Stimulated activated CD4-positive, alpha-beta T cell treated with anti-CD3 and anti-CD28 coated beads, Interleukin-1b, Interleukin-23, amount 100 ng/mL, for 48 hours (primary cell): Measurements from ENCODE around the gene PEDS1.
"Not testable (repeated sequence)": the region's sequence is repeated elsewhere in the genome, so short reads cannot be mapped to it uniquely, and the experiment has no call there.

Experiments
- DNase-seq: peaks from one replicate; pipeline ENCODE4 v3.0.0-alpha.2; 2020

PEDS1 gene

DNA sequence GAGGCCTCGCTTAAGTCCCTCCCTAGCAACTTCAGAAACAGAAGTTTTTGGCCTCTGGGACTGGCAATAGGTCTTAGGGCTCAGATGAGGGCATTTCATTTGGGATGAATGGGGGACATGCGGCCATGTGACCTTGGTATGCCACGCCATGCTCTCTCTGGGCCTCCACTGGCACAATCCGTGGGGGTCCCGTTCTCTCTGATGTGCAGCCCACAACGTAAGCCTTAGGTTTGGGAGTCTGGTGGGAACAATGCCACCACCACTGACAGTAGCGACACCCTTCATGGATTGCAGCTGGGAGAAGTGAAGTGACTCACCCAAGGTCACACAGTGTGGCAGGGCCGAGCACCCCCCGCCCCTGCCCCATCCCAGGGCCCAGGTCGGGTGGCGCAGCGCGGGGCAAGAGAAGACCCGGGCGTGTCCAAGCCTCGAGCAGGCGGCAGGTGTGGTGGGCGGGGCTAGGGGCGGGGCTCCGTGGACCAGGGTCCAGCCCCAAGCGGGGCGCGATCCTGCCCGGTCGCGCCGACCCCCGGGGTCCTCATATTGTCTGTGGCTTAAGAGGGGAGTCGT, 36.2 kb upstream of the PEDS1 start:
- DNase-seq = no peak

DNA sequence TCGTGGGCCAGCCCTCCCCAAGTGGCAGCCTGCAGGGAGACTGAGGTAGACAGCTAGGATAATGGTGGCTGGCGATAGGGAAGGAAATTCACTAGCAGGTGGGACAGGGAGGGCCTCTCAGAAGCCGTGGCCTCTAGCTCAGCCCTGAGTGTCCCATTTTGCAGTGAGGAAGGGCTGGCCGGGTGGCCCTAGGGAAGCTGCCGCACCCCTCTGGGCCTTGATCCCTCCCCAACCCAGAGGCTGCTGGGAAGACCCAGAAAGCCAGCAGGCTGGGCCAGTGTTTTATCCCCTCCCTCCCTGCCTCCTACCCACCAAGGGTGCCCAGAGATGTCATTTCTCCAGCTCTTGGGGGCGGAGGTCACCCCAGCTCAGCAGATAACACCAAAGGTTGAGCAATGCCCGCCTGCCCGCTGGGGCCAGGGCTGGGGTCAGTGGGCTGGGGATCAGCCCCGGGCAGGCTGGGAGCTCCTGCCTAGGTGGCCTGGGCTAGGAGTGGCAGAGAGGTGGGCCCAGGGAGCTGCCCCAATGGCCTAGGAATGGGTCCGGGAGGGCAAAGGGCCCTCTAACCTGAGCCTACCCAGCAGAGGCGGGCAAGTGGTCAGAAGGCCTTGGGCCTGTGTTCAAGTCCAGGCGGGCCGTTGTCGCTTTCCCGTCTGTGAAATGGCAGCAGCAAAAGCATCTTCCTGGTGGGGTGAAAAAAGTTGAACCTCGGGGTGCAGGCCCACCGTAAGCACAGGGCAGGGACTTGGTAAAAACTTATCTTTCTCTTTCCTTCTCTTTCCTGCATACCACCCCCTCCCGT, 35.6 kb upstream of the PEDS1 start:
- DNase-seq = no peak

DNA sequence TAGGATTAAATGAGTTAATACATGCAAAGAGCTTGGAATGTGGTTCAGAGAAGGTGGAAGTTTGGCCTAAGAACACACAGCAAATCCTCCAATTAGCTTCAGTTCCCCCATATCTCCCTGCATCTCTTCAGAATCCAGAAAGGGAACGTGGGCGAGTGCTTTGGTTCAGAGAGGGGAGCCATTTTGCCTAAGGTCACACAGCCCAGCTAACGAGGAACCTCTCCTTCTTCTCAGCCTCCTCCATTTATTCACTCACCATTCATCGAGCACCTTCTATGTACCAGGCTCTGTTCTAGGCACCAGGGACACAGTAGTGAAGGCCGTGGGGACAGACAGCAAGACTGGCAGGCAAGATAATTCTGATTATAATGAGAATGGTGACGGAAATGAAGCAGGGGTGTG, 34.8 kb upstream of the PEDS1 start:
- DNase-seq = no peak

DNA sequence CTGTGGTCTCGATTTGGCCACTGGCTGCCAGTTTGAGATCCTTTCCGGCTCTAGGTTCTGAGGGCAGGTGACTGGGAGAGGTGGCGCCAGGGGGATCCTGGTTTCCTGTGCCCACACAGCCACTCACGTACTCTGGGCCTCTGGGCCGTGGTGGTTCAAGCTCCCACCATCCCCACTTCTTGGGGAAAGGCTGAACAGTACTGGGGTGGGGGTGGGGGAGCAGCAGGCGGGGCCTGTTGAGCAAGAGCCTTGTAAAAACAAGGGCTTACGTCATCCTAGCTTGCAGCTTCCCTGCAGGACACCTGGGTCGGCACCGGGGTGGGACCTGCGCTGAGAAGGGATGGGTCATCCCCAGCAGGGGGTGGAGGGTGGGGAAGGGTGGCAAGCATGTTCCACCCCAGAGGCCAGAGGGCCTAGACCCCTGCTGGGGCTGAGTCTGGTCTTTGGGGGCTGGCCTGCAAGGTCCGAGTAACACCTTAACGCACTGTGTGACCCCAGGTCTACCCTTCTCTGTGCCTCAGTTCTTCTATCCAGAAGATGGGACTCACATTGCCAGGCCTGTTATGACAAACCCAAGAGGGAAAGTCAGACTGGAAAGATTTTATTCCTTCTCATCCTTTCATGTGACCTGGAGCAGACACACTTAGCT, 34.0 kb upstream of the PEDS1 start:
- DNase-seq = no peak

DNA sequence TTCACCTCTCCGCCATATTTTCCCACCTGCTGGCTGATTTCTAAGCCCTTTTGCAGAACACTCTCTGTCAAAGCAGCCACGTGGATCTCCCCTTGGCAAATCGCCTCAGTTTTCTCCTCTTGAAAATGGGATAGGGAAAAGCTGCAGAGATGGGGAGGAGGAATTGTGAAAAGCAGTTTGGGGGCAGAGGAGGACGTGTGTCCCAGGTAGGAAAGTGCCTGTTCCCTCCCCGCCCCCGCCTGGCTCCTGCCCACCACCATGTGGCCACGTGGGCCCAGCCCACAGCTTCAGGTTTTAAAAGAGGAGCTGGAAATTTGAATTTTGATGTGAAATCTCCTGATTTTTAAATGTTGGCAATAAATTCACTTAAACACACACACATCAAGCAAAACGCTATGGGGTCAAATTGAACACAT, 33.5 kb upstream of the PEDS1 start:
- no peak for DNase-seq

DNA sequence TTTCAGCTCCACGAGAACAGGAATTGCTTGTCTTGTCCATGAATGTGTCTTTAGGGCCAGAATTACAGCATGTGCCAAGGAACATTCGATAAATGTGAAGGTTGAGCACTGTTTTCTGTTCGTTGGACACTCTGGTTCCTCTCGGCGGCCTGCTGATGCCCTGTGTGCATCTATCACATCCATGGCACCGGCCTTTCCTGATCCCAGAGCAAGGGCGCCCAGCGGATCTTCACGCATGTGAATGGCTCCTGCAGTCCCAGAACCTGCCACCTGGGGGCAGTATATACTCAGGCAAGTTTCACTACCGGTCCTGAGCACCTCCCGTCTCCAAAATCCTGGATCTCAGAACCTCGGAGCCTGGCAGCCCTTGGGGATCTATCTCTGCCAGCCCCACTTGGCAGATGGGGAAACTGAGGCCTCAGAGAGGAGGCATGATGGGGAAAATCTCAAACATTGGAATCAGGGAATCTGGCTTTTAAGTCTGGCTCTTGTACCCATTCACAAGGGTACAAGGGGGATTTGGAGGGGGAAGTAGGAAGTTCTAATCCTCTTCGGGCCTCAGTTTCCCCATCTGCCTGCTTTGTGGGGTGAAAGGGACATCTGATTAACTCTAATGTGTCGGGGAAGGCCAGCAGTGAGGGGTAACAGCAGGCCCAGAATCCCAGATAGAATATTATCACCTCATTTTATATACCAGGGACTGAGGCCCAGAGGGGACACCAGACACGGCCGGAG, 32.8 kb upstream of the PEDS1 start:
- peak; percentile 88 for DNase-seq

DNA sequence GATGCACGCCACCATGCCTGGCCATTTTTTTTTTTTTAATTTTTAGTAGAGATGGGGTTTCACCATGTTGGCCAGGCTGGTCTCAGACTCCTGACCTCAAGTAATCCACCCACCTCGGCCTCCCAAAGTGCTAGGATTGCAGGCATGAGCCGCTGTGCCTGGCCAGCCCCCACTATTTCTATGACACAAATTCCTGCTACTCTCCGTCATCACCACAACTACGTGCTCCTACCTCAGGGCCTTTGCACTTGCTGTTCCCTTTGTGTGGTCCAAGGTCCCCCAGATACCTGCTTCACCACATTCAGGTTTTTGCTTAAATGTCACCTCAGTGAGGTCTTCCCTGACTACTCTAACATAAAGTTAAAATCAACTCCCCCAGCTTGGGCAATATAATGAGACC, 31.9 kb upstream of the PEDS1 start:
- no peak for DNase-seq

DNA sequence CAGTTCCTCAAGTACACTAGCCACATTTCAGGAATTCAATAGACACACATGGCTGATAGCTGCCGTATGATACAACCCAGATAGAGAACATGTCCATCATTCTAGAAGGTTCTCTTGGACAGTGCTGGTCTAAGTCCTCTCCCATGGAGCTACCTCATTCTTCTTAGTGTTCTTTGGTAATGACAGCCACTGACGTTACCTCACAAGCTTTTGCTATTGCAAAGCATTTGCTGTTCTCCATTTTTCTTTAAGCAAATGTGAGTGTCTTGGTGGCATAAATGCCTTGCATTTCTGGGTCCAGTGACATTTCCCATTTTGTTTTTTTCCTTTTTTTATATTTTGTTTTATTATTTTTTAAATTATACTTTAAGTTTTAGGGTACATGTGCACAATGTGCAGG, 28.8 kb upstream of the PEDS1 start:
- DNase-seq = no peak

DNA sequence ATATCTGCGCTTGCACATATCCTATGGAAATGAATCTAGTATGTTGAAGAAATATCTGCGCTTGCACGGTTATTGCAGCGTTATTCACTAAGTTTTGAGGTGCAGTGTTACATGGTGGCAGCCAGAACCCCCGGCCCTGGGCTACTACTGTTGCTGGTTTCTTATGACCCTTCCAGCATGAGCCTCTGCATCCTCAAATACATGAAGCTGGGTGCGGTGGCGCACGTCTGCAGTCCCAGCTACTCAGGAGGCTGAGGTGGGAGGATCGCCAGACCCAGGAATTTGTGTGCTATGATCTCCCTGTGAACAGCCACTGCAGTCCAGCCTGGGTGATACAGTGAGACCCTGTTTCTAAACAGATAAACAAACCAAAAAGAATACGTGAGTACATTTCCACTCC, 27.8 kb upstream of the PEDS1 start:
- DNase-seq = no peak

DNA sequence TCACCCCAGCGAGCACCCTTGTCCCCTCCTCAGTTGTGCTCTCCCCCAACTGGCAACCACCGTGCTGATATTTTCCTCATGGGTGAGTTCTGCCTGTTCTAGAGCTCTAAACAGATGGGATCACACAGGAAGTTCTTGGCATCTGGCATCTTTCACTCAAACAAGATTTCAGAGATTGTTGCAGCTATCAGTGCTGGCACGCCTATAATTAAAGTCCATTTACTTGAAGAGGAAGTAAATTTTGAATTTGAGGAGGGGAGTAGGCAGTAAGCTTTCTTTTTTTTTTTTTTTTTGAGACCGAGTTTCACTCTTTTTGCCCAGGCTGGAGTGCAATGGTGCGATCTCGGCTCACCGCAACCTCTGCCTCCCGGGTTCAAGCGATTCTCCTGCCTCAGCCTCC, 25.1 kb upstream of the PEDS1 start:
- DNase-seq = not testable (repeated sequence)

DNA sequence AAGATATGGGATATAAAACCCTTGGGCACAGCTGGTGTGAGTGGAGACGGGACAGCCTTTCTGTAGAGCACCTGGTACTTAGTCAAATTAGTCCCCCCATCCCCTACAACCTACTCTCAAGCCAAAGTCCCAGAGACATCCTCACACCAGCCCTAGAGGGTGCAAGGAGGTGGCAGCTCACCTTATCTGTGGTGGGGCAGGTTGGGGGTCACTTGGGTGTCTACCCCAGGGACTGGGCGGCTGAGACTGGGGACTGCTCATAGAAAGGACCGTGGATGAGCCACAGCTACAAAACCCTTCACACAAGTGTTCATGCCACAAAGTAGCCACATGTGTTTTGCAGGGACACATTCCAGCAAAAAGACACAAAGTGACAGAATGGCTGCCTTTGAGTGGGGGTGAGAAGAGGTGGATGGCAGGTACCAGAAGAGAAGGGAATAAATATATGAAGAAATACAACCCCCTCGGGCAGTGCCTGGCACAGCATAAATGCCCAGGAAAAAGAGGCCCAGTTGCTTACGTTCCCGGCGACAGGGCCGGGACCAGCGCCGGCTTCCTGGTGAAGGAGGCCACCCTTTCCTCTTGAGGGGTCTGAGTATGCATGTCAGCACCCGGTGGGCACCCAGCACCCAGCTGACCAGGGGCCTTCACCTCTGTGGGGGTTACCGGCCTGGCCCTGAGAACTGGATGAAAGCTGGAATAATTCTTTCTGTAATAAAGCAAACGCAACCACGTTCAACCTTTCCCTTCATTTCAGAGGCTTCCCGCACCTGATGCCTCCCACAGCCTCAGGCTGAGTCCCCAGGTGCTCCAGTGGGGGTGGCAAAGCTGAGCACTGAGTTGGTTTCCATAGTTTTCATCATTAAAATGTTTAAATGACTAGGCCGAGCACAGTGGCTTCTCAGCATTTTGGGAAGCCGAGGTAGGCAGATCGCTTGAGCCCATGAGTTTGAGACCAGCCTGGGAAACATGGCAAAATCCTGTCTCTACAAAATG, 22.7 kb upstream of the PEDS1 start:
- no peak for DNase-seq

DNA sequence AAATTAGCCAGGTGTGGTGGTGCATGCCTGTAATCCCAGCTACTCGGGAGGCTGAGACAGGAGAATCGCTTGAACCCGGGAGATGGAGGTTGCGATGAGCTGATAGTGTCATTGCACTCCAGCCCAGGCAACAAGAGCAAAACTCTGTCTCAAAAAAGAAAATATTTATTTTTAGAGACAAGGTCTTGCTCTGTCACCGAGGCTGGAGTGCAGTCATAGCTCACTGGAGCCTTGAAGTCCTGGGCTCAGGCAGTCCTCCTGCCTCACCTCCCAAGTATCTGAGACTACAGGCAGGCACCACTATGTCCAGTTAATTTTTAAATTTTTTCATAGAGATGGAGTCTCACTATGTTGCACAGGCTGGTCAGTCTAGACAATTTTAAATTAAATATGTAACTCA, 20.9 kb upstream of the PEDS1 start:
- DNase-seq = no peak

DNA sequence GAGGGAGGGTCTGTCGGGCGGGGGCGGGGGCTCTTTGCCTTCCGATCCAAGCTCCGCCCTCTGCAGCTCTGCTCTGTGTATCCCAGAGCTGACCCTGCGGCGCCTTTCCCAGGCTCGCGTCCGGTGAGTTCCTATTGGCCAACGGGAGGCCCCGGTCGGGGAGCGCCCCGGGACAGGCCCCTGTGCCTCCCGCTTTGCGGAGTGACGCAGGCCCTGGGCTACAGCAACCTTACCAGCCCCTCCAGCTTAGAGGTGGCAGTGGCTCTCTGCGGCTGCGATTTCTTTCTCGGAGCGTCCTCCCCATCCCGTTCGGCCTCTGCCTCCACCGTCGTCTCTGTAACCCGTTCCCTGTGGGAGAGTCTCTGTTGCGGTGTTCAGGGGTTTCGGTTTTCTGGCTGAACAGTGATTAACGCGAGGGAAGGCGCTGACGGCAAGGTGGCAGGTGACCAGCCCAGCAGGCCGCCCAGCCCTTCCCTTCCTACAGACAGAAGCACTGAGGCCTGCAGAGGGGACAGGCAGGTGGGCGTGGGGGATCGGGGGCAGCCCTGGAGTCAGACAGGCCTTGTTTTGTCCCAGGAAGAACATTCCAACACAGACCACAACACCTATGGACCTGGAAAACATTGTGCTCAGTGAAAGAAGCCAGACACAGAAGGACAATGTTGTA, 19.0 kb upstream of the PEDS1 start:
- DNase-seq = no peak

DNA sequence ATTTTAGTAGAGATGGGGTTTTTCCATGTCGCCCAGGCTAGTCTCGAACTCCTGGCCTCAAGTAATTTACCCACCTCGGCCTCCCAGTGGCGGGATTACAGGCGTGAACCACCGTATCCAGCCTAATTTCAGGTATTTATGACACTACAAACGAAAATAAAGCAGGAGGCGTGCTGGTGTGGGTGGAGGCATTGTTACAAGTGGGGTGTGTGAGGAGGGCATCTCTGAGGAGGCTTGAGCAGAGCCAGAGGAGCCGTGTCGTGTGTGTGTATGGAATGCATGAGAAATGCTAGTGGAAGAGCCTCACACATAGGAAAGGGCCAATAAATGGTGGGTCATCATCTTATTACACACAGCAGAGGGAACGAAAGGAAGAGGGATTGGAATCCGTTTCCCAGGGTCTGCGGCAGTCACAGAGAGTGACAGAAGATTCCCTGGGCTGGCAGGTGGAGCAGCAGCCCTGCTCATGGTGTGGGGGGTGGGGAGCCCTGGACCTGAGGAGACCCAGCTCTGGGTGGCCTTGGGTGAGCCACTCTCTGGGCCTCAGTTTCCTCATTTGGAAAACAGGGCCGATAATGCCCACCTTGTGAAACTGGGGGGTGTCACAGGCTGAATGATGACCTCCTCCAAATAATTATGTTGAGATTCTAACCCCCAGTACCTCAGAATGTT, 17.2 kb upstream of the PEDS1 start:
- no peak for DNase-seq

DNA sequence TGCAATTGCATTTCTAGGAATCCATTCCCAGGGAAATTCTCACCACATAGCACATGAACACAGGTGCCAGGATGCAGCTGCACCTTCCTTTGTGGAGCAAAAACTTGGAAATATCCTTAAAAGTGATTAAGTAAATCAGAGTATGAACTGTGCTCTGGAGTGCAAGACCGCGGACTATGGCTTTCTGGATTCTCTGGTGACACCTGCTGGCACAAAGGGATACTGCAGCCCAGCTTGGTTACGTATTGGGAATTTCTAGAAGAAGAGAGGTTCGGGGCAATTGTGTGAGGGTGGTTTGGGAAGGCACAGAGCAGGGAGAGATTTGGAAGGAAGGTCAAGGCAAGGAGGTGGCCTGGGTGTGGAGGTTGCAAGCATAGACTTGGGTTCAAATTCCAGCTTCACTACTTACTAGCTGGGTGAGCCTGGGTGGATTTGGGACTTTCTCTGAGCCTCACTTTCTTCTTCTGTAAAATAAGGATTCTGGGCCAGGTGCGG, 15.9 kb upstream of the PEDS1 start:
- DNase-seq = peak; percentile 77

DNA sequence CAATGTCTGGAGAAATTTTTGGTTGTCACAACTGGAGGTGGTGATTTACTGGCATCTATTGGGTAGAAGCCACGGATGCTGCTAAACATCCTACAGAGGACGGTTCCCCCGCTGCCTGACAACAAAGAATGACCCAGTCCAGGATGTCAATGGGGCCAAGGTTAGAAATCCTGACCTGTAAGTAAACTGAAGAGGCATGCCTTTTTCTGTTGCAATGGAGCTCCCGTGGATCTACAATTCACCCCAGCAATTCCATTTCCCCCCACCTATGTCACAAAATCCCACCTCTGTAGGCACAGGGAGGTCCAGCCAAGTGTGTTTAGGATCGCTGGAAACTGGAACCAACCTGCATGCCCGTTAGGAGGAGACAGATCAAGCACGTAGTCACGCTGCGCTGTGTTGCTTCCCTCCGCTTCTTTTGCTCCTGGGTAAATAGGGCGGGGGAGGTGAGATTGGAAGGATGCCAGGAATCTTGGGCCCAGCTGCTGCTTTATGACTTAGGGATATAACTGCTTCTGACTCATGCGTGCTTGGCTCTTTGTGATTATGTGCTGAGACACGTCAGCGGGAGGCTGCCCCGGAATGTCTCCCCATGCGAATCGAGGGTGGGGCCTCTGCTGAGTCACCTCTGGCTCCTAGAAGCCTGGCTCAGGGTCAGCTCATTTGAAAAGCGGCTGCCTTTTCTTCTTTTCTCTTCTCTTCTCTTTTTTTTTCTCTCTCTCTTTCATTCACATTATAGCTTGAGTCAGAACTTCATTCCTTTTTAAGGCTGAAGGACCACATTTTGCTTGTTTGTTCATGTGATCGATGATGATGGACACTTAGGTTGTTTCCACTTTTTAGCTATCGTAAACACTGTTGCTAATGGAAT, 12.4 kb upstream of the PEDS1 start:
- DNase-seq = peak; percentile 92

DNA sequence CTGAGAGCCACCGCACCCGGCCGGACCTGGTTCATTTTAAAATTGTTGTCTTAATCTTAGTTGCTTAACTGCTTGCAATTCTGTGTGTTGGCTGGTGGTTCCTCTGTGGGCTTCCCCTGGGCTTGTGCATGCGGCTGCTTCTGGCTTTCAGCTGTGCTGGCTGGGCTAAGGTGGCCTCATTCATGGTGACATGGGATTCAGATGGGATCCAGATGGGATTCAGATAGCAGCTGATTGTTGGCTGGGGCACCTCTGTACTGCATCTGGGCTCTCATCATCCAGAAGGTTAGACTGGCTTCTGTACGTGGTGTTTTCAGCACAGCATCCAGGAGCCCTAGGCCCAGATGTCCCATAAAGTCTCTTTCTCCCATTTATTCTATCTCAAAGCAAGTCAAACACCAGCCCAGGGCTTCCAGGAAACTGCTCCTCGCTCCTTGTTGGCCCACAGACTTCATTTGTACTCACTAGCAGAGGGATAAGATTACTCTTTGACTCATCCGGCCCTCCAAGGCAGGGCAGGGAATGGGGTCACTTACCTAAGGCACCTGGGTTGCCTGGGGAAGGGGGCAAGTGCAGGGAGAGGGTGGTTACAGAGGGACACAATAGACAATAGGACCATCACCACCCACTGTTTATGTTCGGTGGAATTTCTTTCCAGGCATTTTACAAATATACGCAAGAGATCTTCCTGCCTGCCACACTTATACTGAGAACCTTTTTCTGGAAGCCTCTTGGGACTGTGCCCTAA, 10.2 kb upstream of the PEDS1 start:
- DNase-seq = no peak

DNA sequence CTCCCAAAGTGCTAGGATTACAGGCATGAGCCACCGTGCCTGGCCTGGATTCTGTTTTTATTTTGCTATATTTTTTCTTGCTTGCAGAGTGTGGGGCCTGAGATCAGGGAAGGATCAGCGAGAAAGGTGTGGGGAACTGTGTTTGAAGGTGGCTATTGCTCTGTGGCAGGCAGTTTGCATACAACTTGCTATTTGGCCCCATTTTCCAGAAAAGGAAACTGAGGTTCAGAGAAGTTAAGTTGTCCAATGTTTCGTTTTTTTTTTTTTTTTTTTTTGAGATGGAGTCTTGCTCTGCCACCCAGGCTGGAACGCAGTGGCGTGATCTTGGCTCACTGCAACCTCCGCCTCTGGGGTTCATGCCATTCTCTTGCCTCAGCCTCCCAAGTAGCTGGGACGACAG, 8.0 kb upstream of the PEDS1 start:
- DNase-seq = not testable (repeated sequence)

DNA sequence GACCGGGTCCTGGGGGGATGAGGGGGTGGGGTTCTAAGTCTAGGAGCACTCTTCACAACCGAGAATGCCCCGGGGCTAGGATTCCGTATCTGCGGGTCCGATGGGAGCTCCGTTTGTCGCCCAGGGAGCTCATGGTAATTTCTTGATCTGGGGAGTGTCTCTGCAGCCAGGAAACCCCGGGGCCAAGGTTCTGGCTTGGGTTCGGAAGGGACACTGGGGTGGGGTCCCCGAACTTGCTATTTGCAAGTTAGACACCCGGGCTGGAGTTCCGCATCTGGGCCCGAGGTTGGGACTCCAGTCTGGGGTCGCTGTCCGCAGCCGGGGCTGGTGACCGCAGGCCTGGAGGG, 397 bp downstream of the PEDS1 start:
- DNase-seq = no peak
